SJSA1 (cell line): ENCODE measurements around the gene LYZ. TPM values are rescaled to one million over a fixed set of nuclear protein-coding genes. Genes with fewer than 3 reads are reported as not detected.

ENCODE experiments used
- DNase-seq, 2 experiments: peaks; one replicate each; pipeline ENCODE4 v3.0.0-alpha.2; 2015 to 2020; ENCODE audit warnings: low spot score in 2 of 2, low read depth in 1 of 2
- H3K27ac ChIP-seq: fragments of 250-450 bp; sonication (Bioruptor Pico); 2 replicates; pipeline ENCODE4 v1.5.1; 2020; ENCODE audit warnings: mild to moderate bottlenecking, moderate library complexity
- H3K27me3 ChIP-seq: fragments of 250-450 bp; sonication (Bioruptor Pico); replicated peaks from 2 replicates; pipeline ENCODE4 v1.5.1; 2020; ENCODE audit warnings: mild to moderate bottlenecking, moderate library complexity
- H3K36me3 ChIP-seq: fragments of 250-450 bp; sonication (Bioruptor Pico); 2 replicates; pipeline ENCODE4 v1.5.1; 2020; ENCODE audit warnings: mild to moderate bottlenecking
- H3K4me1 ChIP-seq: fragments of 250-450 bp; sonication (Bioruptor Pico); replicated peaks from 2 replicates; pipeline ENCODE4 v1.6.1; 2021; ENCODE audit warnings: mild to moderate bottlenecking
- H3K4me3 ChIP-seq: fragments of 250-450 bp; sonication (Bioruptor Pico); 2 replicates; pipeline ENCODE4 v1.5.1; 2020; ENCODE audit warnings: mild to moderate bottlenecking
- H3K9me3 ChIP-seq: fragments of 250-450 bp; sonication (Bioruptor Pico); replicated peaks from 2 replicates; pipeline ENCODE4 v1.5.1; 2020; ENCODE audit warnings: mild to moderate bottlenecking
- total RNA-seq: library from RNA; depleted of rRNA; stranded (reverse); fragments of >200 nt; shearing (Covaris generic); gene quantifications from 2 replicates; pipeline ENCODE4 v1.2.3, GENCODE V29; 2014; rRNA removed

LYZ gene
- total RNA-seq, 1 experiment from 2014 or later: not detected

- no peak for DNase-seq
- Histone ChIP-seq H3K4me1 (peaks cover 4% of the 10 kb centered on the region; the same call in 1 of the 2 replicates), H3K4me3 (no peak overlapping the region), H3K27ac (no peak overlapping the region), H3K36me3 (peaks cover 3% of the 10 kb centered on the region; the same call in 1 of the 2 replicates), H3K9me3 (no peaks in the 10 kb centered on the region), H3K27me3 (no peaks in the 10 kb centered on the region)
Observed at GRCh38 chr12:69385038-69385437, 36.9 kb downstream of the LYZ start.

- no peak for DNase-seq
- no peaks in the 10 kb centered on the region for H3K9me3 ChIP-seq
- H3K4me1 ChIP-seq: peaks cover 4% of the 10 kb centered on the region; the same call in 1 of the 2 replicates
Observed at GRCh38 chr12:69386921-69387320, 38.7 kb downstream of the LYZ start.

GRCh38 chr12:69388371-69388770 is 40.2 kb downstream of the LYZ start:
- Histone ChIP-seq H3K27me3 (no peaks in the 10 kb centered on the region), H3K4me3 (no peak overlapping the region), H3K4me1 (peaks cover 4% of the 10 kb centered on the region; the same call in 1 of the 2 replicates), H3K36me3 (peaks cover 15% of the 10 kb centered on the region), H3K27ac (no peak overlapping the region), H3K9me3 (no peaks in the 10 kb centered on the region)
- DNase-seq: peak in 1 of 2 experiments; percentile 27

More at GRCh38 chr12:69386921-69387320, 38.7 kb downstream of the LYZ start:
- Histone ChIP-seq H3K4me3 (no peak overlapping the region), H3K27ac (no peak overlapping the region), H3K36me3 (peaks cover 15% of the 10 kb centered on the region), H3K27me3 (no peaks in the 10 kb centered on the region)

- H3K4me1 ChIP-seq: peaks cover 4% of the 10 kb centered on the region; the same call in 1 of the 2 replicates
- H3K27me3 ChIP-seq: no peaks in the 10 kb centered on the region
- no peak overlapping the region for H3K4me3 ChIP-seq
- DNase-seq: peak in 1 of 2 experiments; percentile 5
- no peaks in the 10 kb centered on the region for H3K9me3 ChIP-seq
- H3K27ac ChIP-seq: no peak overlapping the region
- peaks cover 15% of the 10 kb centered on the region for H3K36me3 ChIP-seq
Observed at GRCh38 chr12:69389831-69390230, 41.6 kb downstream of the LYZ start.

GRCh38 chr12:69392179-69392928 is 44.2 kb downstream of the LYZ start:
- Histone ChIP-seq H3K4me3 (no peak overlapping the region), H3K9me3 (no peaks in the 10 kb centered on the region; the same call in 1 of the 2 replicates), H3K4me1 (peaks cover 4% of the 10 kb centered on the region; the same call in 1 of the 2 replicates), H3K27ac (no peak overlapping the region), H3K27me3 (no peaks in the 10 kb centered on the region), H3K36me3 (peaks cover 20% of the 10 kb centered on the region)
- no peak for DNase-seq

GRCh38 chr12:69396041-69396440 is 47.9 kb downstream of the LYZ start:
- Histone ChIP-seq H3K36me3 (peaks cover 12% of the 10 kb centered on the region), H3K9me3 (no peaks in the 10 kb centered on the region; the same call in 1 of the 2 replicates), H3K27me3 (no peaks in the 10 kb centered on the region), H3K4me3 (no peak overlapping the region), H3K27ac (no peak overlapping the region), H3K4me1 (no peaks in the 10 kb centered on the region)
- no peak for DNase-seq

- no peak for DNase-seq
- no peaks in the 10 kb centered on the region for H3K4me1 ChIP-seq
- H3K36me3 ChIP-seq: peaks cover 8% of the 10 kb centered on the region
- H3K27ac ChIP-seq: no peak overlapping the region
- H3K27me3 ChIP-seq: no peaks in the 10 kb centered on the region
- H3K4me3 ChIP-seq: no peak overlapping the region
- no peaks in the 10 kb centered on the region; the same call in 1 of the 2 replicates for H3K9me3 ChIP-seq
Observed at GRCh38 chr12:69396963-69397362, 48.8 kb downstream of the LYZ start.

- Histone ChIP-seq H3K4me3 (no peak overlapping the region), H3K27me3 (no peaks in the 10 kb centered on the region), H3K36me3 (peaks cover 8% of the 10 kb centered on the region), H3K27ac (no peak overlapping the region), H3K9me3 (no peaks in the 10 kb centered on the region; the same call in 1 of the 2 replicates), H3K4me1 (no peaks in the 10 kb centered on the region)
- no peak for DNase-seq
Observed at GRCh38 chr12:69397978-69398377, 49.8 kb downstream of the LYZ start.

GRCh38 chr12:69401940-69402339 is 53.8 kb downstream of the LYZ start:
- Histone ChIP-seq H3K27ac (no peak overlapping the region), H3K9me3 (no peaks in the 10 kb centered on the region), H3K4me3 (no peak overlapping the region), H3K36me3 (peaks cover under 1% of the 10 kb centered on the region), H3K27me3 (no peaks in the 10 kb centered on the region), H3K4me1 (peaks cover 19% of the 10 kb centered on the region)
- no peak for DNase-seq

Other genes starting within 250 kb of the LYZ start
- 24.4 and 35.7 TPM in 2 replicates for gene CPSF6, start 108.8 kb upstream of the LYZ start, total RNA-seq
- gene YEATS4, start 11.4 kb downstream of the LYZ start, total RNA-seq: 29.6 and 65.9 TPM in 2 replicates
- 41.3 and 87.5 TPM in 2 replicates for gene FRS2, start 122.0 kb downstream of the LYZ start, total RNA-seq
- gene CCT2, start 237.1 kb downstream of the LYZ start, total RNA-seq: 365 and 382 TPM in 2 replicates